Activated T-cell treated with anti-CD3 and anti-CD28 coated beads, Interleukin-2, amount 50 U/mL, for 4 hours (primary cell): ENCODE measurements around the gene KRT17. TPM values are rescaled to one million over a fixed set of nuclear protein-coding genes. Genes with fewer than 3 reads are reported as not detected.
"Not testable (repeated sequence)": the region's sequence is repeated elsewhere in the genome, so short reads cannot be mapped to it uniquely, and the experiment has no call there.

Experiments used
- ATAC-seq, 2 donors: fragments of 200-7000 bp; cut with Tn5 transposase; one replicate each; pipeline ENCODE4 v1.10.0; 2021
- DNase-seq: peaks from one replicate; pipeline ENCODE4 v3.0.0-alpha.2; 2020
- H3K27me3 Mint-ChIP-seq: one replicate; pipeline ENCODE4 v1.8.0; 2021; ENCODE audit warnings: low read depth, mixed read lengths
- H3K36me3 Mint-ChIP-seq: one replicate; pipeline ENCODE4 v1.8.0; 2022; ENCODE audit warnings: mixed read lengths; ENCODE audit not compliant: insufficient read depth
- H3K4me1 Mint-ChIP-seq: one replicate; pipeline ENCODE4 v1.8.0; 2021; ENCODE audit warnings: low read depth, mixed read lengths
- H3K4me3 Mint-ChIP-seq: one replicate; pipeline ENCODE4 v1.8.0; 2021; ENCODE audit warnings: mild to moderate bottlenecking, moderate library complexity, mixed read lengths
- H3K9me3 Mint-ChIP-seq: one replicate; pipeline ENCODE4 v1.8.0; 2021; ENCODE audit warnings: mixed read lengths
- total RNA-seq, 3 donors: library from RNA; stranded (reverse); gene quantifications; one replicate each; pipeline ENCODE4 v1.2.1, GENCODE V29; 2021

KRT17 gene
- total RNA-seq, 3 donors from 2014 or later, result not detected

DNA sequence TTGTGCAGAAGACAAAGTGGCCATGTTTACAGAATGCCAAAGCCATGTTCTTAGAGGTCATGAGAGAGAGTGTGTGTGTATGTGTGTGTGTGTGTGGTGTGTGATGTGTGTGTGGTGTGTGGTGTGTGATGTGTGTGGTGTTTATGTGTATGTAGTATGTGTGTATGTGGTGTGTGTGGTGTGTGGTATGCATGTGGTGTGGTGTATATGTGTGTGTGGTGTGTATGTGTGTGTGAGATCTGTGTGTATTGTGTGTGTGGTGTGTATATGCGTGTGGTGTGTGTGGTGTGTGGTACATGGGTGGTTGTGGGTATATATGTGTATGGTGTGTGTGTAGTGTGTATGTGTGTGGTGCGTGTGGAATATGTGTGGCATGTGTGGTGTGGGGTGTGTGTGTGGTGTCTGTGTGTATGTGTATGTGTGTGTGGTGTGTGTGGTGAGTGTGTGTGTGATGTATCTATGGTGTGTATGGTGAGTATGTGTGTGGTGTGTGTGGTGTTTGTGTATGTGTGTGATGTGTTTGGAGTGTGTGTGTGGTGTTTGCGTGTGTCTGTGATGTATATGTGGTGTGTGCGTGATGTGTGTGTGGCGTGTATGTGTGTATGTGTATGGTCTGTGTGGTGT is 8.2 kb upstream of the KRT17 start:
- Mint-ChIP-seq H3K36me3 (no peaks in the 10 kb centered on the region), H3K27me3 (no peaks in the 10 kb centered on the region), H3K4me1 (no peaks in the 10 kb centered on the region), H3K4me3 (no peak overlapping the region), H3K9me3 (no peaks in the 10 kb centered on the region)
- DNase-seq, result no peak
- no peak for ATAC-seq

DNA sequence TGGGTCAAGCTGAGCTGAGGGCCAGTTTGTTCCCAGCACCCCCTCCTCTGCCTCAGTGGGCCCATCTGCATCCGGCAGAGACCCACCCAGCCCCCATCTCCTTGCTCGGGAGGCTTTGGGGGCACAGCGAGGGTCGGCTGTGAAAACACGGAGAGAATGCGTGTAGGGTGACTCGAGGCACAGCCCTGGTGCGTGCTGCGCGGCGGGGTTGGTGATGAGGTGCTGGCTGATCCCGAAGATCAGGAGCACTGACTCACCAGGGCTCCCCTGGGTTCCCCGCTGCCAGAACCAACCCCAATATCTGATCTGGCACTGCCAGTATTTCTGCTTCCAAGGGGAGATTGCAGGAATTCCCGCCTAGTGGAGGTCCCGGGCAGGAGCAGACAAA is 7.5 kb upstream of the KRT17 start:
- H3K4me1 Mint-ChIP-seq, result no peaks in the 10 kb centered on the region
- H3K27me3 Mint-ChIP-seq, result no peaks in the 10 kb centered on the region
- H3K4me3 Mint-ChIP-seq, result no peak overlapping the region
- ATAC-seq (no peak), DNase-seq (no peak)
- no peaks in the 10 kb centered on the region for H3K36me3 Mint-ChIP-seq
- H3K9me3 Mint-ChIP-seq, result no peaks in the 10 kb centered on the region

DNA sequence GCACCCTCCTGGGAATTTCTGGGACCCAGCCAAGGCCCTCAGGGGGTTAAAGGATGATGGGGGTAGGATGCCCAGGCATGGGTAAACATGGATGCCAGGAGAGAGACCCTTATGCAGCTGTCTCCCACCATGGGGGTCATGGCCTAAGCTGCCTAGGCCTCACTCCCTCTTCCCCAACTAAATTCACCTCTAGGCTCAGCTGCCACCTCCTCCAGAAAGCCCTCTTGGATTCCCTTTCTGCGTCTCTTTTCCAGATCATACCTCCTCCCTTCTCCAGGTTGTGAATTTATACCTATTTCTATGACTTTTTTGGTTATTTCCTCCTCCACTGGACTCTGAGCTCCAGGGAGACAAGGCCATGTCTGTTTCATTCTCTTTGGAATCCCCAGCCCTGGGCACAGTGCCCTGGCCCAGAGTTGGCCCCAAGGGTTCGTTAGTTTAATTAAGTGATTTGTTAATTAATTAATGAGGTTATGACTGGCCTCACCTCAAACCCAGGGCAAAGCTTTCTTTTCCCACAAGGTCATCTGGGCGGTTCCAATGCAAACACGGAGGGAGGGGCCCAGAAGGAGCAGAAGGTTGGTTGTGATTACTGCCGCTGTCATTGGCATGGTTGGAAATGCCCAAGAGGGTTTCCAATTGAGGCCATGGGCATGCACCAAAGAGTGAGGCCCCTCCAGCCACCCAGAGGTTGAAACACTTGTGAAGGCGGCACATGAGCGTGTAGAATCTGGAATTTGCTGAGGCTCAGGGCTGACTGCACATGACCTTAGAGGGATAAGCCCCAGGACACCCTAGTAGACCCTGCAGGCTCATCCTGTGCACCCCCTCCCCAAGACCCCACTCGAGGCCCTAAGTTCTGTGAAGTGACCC is 6.9 kb upstream of the KRT17 start:
- ATAC-seq (no peak), DNase-seq (no peak)
- H3K36me3 Mint-ChIP-seq, result no peaks in the 10 kb centered on the region
- H3K4me1 Mint-ChIP-seq, result no peaks in the 10 kb centered on the region
- H3K4me3 Mint-ChIP-seq, result no peak overlapping the region
- no peaks in the 10 kb centered on the region for H3K27me3 Mint-ChIP-seq
- H3K9me3 Mint-ChIP-seq, result no peaks in the 10 kb centered on the region

DNA sequence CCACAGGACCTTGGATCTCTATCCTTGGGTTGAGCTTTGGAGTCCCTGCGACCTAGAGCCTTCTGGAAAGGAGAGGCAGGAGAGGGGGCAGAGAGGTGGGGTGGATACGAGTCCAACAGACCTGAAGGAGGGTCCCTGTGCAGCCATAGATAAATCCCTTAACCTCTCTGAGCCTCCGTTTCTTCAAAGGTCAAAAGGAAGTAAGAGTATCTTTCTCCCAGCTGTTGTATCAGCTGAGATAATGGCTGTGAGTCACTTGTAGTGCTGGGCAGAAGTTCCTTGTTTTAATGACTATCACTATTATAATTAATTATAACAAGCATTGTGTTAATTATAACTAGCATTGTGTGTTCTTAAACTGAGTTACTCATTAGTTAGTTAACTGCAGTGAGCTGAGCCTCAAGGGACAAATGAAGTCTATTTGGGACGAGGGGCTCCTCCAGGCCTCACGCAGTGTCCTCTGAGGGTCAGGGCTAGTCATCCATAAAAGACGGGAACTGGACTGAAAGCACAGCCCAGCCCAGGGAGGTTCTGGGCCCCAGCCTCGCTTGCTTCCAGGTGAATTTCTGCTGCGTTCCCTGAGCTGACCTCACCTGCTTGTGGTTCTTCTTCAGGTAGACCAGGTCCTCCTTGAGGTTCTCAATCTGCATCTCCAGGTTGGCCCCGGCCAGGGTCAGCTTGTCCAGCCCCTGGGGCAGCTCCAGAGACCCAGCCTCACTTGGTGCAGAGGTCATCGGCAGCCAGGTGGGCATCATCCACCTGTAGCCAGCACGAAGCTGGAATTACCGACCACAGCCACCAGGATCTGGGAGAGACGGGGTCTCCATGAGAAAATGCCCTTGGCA is 5.7 kb upstream of the KRT17 start:
- no peaks in the 10 kb centered on the region for H3K36me3 Mint-ChIP-seq
- no peak overlapping the region for H3K4me3 Mint-ChIP-seq
- no peak for DNase-seq
- no peaks in the 10 kb centered on the region for H3K9me3 Mint-ChIP-seq
- H3K27me3 Mint-ChIP-seq, result no peaks in the 10 kb centered on the region
- H3K4me1 Mint-ChIP-seq, result no peaks in the 10 kb centered on the region
- ATAC-seq, result no peak

DNA sequence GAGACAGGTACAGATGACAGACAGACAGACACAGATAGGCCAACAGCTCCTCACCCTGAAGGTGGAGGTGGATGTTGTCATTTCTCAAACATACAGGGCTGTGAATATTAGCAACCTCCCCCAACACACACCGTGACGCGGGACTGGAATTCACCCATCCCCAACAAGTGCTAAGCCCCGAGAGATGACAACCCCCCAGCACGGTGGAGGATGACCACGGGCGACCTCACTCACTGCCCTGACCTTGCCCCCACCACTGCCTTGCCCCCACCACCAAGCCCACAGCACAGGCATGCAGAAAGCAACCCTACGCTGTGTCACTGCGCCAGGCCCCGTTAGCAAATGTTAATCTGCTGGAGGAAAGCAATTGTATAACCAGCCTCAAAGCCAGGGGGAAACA is 4.9 kb upstream of the KRT17 start:
- no peak overlapping the region for H3K4me3 Mint-ChIP-seq
- ATAC-seq, result no peak
- no peaks in the 10 kb centered on the region for H3K27me3 Mint-ChIP-seq
- no peaks in the 10 kb centered on the region for H3K36me3 Mint-ChIP-seq
- no peaks in the 10 kb centered on the region for H3K4me1 Mint-ChIP-seq
- H3K9me3 Mint-ChIP-seq, result no peaks in the 10 kb centered on the region
- no peak for DNase-seq

DNA sequence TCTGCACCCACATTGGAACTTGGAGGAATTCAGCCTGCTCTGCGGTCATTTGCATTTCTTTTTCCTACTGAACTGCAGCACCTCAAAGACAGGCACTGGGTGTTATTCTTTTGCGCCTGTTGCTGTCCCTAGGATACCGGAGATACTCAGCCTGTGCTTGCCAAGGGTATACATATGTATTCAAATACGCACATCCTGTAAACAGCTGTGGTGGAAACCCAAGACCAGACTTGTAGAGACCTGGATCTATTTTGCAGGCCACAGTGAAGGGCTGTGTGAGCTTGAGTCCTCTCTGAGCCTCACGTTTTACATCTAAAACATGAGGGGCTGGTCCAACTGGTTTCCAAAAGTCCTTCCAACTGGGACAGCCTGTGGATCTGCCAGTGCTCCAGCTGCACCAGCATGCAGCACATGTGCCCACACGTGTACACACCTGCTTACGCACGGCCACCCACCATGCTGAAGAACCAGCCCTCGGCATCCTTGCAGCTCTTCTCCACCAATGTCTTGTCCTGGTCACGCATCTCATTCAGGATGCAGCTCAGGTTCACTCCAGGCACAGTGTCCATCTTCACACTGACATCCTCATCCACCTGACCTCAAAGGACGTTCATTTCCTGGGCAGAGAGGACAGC is 4.4 kb upstream of the KRT17 start:
- H3K27me3 Mint-ChIP-seq, H3K9me3 Mint-ChIP-seq, H3K4me1 Mint-ChIP-seq, H3K4me3 Mint-ChIP-seq, ATAC-seq, H3K36me3 Mint-ChIP-seq, DNase-seq: not testable (repeated sequence)

DNA sequence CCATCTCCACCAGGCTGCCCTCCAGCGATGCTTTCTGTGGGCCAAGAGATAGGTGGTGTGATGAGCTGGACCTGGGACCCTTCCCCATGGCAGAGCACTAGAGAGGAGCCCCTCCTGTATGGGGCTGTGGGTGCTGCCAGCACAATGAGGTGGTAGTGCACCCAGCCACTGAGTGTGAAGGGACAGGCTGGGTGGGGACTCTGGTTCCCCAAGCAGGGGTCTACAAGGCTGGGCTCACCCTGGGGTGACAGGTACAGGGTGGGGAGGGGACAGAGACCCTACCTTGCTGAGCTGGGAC is 3.6 kb upstream of the KRT17 start:
- H3K27me3 Mint-ChIP-seq, DNase-seq, H3K9me3 Mint-ChIP-seq, H3K4me1 Mint-ChIP-seq, H3K36me3 Mint-ChIP-seq, H3K4me3 Mint-ChIP-seq, ATAC-seq: not testable (repeated sequence)

DNA sequence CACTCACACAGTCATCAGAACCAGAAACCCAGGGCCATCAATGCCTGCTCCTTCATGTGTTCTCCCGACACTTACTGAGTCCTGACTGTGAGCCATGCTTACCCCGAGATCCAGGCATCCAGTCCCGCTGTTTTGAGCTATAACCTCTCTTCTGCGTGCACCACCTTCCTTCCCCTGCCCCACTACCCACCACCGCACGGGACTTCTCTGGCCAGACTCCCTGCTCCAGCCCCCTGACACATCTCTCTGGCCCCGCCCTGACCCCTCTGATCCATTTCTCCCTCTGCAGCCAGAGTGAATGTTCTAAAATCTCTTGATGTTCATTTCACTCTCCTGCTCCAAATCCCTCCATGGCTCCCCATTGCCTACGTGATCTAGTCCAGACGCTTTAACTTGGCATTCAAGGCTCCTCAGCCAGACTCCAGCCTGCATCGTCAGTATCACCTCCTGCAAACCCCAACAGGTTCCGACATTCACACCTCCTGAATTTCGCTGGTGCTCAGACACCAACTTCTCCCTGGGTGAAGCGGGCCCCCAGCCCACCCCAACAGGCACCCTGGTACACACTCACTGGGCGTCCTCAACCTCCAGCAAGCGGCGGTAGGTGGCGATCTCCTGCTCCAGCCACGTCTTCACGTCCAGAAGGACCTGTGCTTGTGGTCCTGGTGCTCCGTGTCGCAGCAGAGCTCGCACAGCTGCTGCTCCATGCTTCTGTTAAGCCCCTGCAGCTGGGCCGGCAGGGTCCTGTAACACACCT is 3.1 kb upstream of the KRT17 start:
- no peaks in the 10 kb centered on the region for H3K36me3 Mint-ChIP-seq
- H3K4me1 Mint-ChIP-seq, result no peaks in the 10 kb centered on the region
- no peak for ATAC-seq
- DNase-seq, result no peak
- H3K4me3 Mint-ChIP-seq, result no peak overlapping the region
- no peaks in the 10 kb centered on the region for H3K27me3 Mint-ChIP-seq
- H3K9me3 Mint-ChIP-seq, result no peaks in the 10 kb centered on the region

DNA sequence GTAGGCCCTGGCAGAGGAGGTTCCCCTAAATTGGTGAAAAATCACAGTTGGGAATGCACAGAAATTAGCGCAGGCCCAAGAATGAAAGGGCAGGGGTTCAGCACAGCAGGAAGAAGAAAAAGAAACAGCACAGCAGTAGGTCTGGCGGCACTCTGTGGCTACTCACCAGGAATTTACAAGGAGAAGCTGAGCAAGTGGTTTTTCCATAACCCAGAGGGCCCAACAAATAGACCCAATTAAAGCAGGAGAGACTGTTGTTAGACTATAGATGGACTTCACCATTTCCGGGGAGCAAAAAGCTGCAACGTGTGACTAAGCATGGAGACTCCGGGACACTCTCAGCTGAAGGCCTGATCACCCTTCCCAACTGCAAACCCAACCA is 2.5 kb upstream of the KRT17 start:
- not testable (repeated sequence) for ATAC-seq, H3K27me3 Mint-ChIP-seq, DNase-seq, H3K36me3 Mint-ChIP-seq, H3K4me3 Mint-ChIP-seq, H3K4me1 Mint-ChIP-seq, H3K9me3 Mint-ChIP-seq

DNA sequence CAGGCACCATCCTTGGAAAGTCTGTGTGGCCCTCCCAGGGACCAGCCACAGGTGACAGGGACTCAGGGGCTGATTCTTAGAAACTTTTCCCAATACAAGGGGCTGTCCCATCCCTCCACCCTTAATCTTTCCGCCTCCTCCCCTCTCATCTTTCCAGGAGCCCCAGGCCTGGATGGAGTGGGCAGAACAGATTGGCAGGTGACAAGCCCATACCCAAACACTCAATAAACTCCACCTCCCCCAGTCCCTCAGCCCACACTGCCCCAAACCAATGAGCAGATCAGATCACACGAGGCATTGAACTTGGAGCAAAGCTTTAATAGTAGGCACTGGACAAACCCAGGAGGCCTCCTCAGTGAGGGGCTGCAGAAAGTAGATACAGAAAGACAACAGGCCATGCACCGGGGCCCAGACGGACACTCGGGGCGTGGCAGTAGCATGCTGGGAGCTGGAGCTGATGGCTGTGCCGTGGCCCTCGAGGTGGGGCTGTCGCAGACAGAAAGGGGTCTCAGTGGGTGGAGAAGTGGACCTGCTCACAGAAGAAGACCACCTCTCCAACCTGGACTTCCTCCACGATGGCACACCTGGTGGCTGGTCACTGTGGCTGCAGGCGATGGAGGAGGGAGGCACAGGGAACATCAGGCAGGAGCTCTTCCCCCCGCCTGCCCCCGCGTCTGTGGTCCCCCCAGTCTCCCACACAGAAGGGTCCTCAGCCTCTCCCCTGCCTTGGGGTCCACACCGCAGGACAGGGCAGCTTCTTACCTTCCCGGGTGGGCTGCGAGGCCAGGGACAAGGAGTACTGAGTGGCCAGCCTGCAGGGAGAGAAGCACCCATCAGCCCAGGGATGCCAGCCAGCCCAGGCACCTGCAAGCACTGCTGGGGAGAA is 1.9 kb upstream of the KRT17 start:
- DNase-seq, ATAC-seq, H3K4me3 Mint-ChIP-seq, H3K9me3 Mint-ChIP-seq, H3K27me3 Mint-ChIP-seq, H3K36me3 Mint-ChIP-seq, H3K4me1 Mint-ChIP-seq: not testable (repeated sequence)

DNA sequence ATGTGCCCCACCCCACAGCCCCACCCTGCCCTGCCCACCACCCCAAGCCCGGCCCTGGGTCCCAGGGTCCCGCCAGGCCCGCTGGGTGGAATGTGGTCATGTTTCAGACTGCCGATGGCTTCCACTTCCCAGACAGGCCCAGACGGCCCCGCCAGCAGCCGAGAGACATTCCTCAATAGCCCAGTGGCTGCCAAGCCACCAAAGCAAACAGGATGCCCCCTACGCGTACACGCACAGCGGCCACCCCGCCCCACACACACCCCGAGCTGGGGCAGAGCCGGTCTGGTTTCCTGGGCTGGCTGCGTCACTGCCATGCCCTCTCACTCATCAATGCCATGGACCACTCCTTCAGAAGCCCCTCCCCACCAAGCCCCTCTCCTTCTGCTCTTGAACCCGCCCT is 1.2 kb upstream of the KRT17 start:
- Mint-ChIP-seq H3K4me3 (no peak overlapping the region), H3K9me3 (no peaks in the 10 kb centered on the region), H3K27me3 (no peaks in the 10 kb centered on the region), H3K4me1 (no peaks in the 10 kb centered on the region), H3K36me3 (no peaks in the 10 kb centered on the region)
- DNase-seq, result no peak
- ATAC-seq, result no peak

DNA sequence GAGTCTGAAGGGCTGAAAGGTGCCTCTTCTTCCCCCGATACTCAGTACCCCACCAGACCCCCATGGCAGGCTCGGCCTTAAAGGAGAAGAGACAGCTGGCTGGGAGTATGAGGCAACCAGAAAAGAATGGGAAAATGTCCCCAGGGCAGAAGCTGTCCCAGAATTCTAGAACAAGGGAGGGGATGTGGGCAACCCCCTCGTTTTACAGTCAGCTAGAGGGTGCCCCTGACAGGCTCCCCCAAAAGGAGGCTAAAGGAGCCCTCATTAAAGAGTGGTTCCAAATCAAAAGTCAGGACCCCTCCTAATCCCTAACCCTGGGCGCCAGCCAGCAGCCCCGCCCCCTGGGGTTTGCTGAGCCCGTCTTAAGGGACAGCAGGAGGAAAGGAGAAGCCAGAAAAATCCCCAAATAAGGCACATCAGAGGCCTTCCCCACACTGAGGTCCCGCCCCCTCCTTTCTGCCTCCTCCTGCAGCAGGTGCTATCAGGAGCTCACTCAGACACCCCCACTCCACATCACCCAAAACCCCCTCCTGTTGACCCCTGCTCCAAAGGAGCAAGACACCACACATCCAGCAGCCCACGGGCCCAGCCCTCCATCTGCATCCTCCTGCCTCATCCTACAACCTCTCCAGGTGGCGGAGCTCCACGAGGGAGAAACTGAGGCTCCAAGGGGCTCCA is 1.1 kb downstream of the KRT17 start:
- not testable (repeated sequence) for H3K4me3 Mint-ChIP-seq, ATAC-seq, H3K27me3 Mint-ChIP-seq, H3K36me3 Mint-ChIP-seq, H3K9me3 Mint-ChIP-seq, DNase-seq, H3K4me1 Mint-ChIP-seq
